ENCODE data around the gene PACC1.

DNA sequence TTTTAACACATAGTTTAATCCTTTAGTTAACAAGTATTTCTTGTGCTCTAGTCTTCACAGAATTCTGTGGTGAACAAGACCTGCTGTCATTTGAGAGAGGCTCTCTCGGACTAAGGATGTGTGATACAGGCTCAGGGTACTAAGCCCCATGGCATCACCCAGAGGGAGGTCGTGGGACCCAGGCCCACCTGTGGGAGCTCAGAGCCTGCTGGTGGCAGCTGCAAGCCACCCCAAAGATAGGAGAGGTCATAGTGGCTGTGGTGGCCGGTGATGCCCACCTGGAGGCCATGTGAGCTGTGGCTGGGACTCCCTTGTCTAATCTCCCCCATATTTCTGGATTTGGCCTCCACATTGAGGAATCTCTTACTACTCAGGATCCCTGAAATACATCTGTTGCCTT lies 40.1 kb upstream of the PACC1 start:
- TF ChIP-seq EZH2 (IDR thresholded peaks at IDR 0.05; ENCODE audit: low read length, unreplicated experiment) (no peak), EZH2phosphoT487 (IDR thresholded peaks at IDR 0.05; ENCODE audit: borderline replicate concordance, low read length) (no peak)
- TF ChIP-seq, protein P1, sequence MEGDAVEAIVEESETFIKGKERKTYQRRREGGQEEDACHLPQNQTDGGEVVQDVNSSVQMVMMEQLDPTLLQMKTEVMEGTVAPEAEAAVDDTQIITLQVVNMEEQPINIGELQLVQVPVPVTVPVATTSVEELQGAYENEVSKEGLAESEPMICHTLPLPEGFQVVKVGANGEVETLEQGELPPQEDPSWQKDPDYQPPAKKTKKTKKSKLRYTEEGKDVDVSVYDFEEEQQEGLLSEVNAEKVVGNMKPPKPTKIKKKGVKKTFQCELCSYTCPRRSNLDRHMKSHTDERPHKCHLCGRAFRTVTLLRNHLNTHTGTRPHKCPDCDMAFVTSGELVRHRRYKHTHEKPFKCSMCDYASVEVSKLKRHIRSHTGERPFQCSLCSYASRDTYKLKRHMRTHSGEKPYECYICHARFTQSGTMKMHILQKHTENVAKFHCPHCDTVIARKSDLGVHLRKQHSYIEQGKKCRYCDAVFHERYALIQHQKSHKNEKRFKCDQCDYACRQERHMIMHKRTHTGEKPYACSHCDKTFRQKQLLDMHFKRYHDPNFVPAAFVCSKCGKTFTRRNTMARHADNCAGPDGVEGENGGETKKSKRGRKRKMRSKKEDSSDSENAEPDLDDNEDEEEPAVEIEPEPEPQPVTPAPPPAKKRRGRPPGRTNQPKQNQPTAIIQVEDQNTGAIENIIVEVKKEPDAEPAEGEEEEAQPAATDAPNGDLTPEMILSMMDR (conservative IDR thresholded peaks at IDR 0.05; ENCODE audit: low read depth, low read length) = no peak
